Heart left ventricle (tissue), 13 donors: Measurements from ENCODE around the gene GPATCH3.
A peak's percentile ranks its signal among the peaks of the same experiment; 100 is the strongest.

Source experiments
- CTCF ChIP-seq, 12 donors: fragments of 200-600 bp; sonication (generic) in 4 of 12; IDR thresholded peaks; one replicate each; pipeline versions ENCODE4 v1.5.0 to v1.8.0; 2018 to 2022; ENCODE audit warnings: antibody characterized with exemption in 12 of 12, mild to moderate bottlenecking in 5 of 12
- POLR2A ChIP-seq, 2 donors: fragments of 450-650 bp; IDR thresholded peaks; one replicate each; pipeline ENCODE4 v1.6.1; 2017; ENCODE audit warnings: antibody characterized with exemption in 2 of 2, mild to moderate bottlenecking in 2 of 2, moderate library complexity in 2 of 2
- donor health status: ischemic (EF 13 %, LVEDD 7.1; RV severe dilation, severe dysfunction).
- donor health status: DM: no; HTN: yes; CAD: no.
- donor health status: DM: no; HTN: no; CAD: no.
- donor health status: ischemic (EF 25% LVEDD 6.9; RV normal size, moderate dysfunction).
- donor health status: ischemic (EF 25% LVEDD 5.7; RV mildly dilated, moderate dysfunction).
- donor health status: ischemic (EF 35%, LVEDD 5.7; RV mildly dilated, moderate dysfunction).
- donor health status: nonischemic (EF 11% LVEDD 7.7; RV severe dilation, severe dysfunction).
- donor health status: DM: yes; HTN: yes; CAD: no.
- donor health status: PGD.
- donor health status: ischemic (EF 29% LVEDD 5.4; RV normal size, mild dysfunction).
- donor health status: nonischemic (EF 23%, LVEDD 6.1; RV moderate dilation, normal function).

- TF ChIP-seq POLR2A (IDR thresholded peaks at IDR 0.05) (no peak), CTCF (IDR thresholded peaks at IDR 0.05) (peak in 8 of 12 donors; percentile 8 to 43 (median 30))
Measured at GRCh38 chr1:26887125-26887524, 13.1 kb downstream of the GPATCH3 start.
